SK-N-SH (cell line): ENCODE data around the gene PITPNM1.

Experiments used
- NRF1 ChIP-seq: IDR thresholded peaks from 2 replicates; pipeline ENCODE4 v1.6.1; 2012; ENCODE audit warnings: low read depth, mild to moderate bottlenecking, low read length
- POLR2AphosphoS5 ChIP-seq: IDR thresholded peaks from 2 replicates; pipeline ENCODE4 v1.6.1; 2012; ENCODE audit warnings: low read depth, low read length
- RCOR1 ChIP-seq: fragments of 150-350 bp; IDR thresholded peaks from 2 replicates; pipeline ENCODE4 v1.6.1; 2017; ENCODE audit warnings: antibody characterized with exemption, low read length

DNA sequence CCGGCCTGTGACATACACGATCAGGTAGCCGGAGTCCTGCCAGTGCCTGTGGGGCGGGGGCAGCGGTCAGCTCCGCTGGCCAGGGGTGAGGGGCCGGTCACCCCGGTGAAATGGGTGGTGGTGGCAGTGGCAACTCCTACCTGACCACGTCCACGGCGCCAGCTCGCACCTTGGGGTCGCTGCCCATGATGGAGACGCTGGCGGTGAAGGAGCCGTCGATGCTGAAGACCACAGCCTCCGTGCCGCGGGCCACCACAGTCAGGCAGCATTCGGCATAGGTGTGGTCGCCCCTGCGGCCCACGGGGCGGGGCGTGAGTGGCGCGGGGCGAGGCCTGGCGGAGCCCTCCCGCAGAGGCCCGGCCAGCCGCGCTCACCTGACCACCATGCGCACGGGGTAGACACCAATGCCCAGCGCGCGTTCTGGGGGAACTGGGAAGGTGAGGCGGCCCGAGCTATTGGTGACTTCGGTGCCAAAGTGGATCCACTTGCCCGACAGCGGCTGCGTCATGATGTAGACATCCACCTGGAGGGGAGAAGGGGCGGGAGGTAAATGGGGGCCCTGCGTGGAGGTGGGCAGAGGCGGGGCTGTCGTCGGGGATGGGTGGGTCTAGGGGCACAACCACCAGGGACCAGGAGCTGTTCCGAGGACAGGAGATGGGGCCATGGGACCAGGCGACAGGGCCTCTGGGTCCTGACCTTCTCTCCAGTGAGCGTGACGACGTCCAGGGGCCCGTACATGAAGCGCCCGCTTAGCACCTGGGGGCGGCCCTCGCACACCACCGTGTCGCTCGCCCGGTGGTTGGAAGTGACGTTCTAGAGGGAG lies 11.4 kb downstream of the PITPNM1 start:
- TF ChIP-seq RCOR1 (no peak), NRF1 (no peak), POLR2AphosphoS5 (no peak)
